ENCODE data around the gene RINL. TPM values are rescaled to one million over a fixed set of nuclear protein-coding genes. Genes with fewer than 3 reads are reported as not detected.

Gene RINL
- total RNA-seq, 1 donor from 2014 or later, result 8.3 TPM

- intact Hi-C loops (cut with DNase I), result no loop called here
- no peak for ATAC-seq
- peaks cover 83% of the 10 kb centered on the region for H3K36me3 ChIP-seq
These were observed 58.7 kb downstream of the RINL start for GRCh38 chr19:38819231-38819920.

More at GRCh38 chr19:38819231-38819920, 58.7 kb downstream of the RINL start:
- Histone ChIP-seq H3K4me1 (no peaks in the 10 kb centered on the region), H3K9me3 (no peaks in the 10 kb centered on the region), H3K27ac (no peak overlapping the region), H3K4me3 (no peak overlapping the region), H3K27me3 (ENCODE audit: low read depth) (no peaks in the 10 kb centered on the region)
- no peak for DNase-seq
- no peak for TF ChIP-seq CTCF (IDR thresholded peaks at IDR 0.05)

Other genes starting within 250 kb of the RINL start
- 454 TPM for gene ACTN4, start 230.6 kb downstream of the RINL start, total RNA-seq
- 18.2 TPM for gene CAPN12, start 133.8 kb downstream of the RINL start, total RNA-seq
- not detected for gene LGALS7, start 104.8 kb downstream of the RINL start, total RNA-seq
- not detected for gene LGALS7B, start 89.1 kb downstream of the RINL start, total RNA-seq
- 4.2 TPM for gene LGALS4, start 65.3 kb downstream of the RINL start, total RNA-seq
- 227 TPM for gene ECH1, start 46.5 kb downstream of the RINL start, total RNA-seq
- gene HNRNPL, start 28.3 kb downstream of the RINL start, total RNA-seq, result 274 TPM
- 60.1 TPM for gene SIRT2, start 21.3 kb upstream of the RINL start, total RNA-seq
- gene NFKBIB, start 21.7 kb upstream of the RINL start, total RNA-seq, result 23.1 TPM
- gene CCER2, start 33.9 kb upstream of the RINL start, total RNA-seq, result not detected
- 21.0 TPM for gene SARS2, start 52.5 kb upstream of the RINL start, total RNA-seq
- gene MRPS12, start 52.7 kb upstream of the RINL start, total RNA-seq, result 25.9 TPM
- gene FBXO17, start 97.5 kb upstream of the RINL start, total RNA-seq, result 10.5 TPM
- gene FBXO27, start 154.3 kb upstream of the RINL start, total RNA-seq, result 6.4 TPM
- gene ACP7, start 206.1 kb upstream of the RINL start, total RNA-seq, result not detected
- gene PAK4, start 247.5 kb upstream of the RINL start, total RNA-seq, result 73.0 TPM

Measured in lower lobe of right lung (tissue), 2 donors.